GM12872 (cell line): ENCODE measurements around the gene SLC38A10.

ENCODE experiments used
- CTCF ChIP-seq: IDR thresholded peaks from 3 replicates; pipeline ENCODE4 v1.5.1; 2011; ENCODE audit warnings: low read depth, mild to moderate bottlenecking, low read length, moderate library complexity; ENCODE audit not compliant: insufficient read depth

The SLC38A10 gene

GRCh38 chr17:81197409-81197795 is 97.7 kb downstream of the SLC38A10 start:
- no peak for TF ChIP-seq CTCF

- TF ChIP-seq CTCF: no peak
Measured at GRCh38 chr17:81196505-81197408, 98.3 kb downstream of the SLC38A10 start.

- no peak for TF ChIP-seq CTCF
Measured at GRCh38 chr17:81195941-81196495, 99.1 kb downstream of the SLC38A10 start.
